Suprapubic skin (tissue), 4 donors: Measurements from ENCODE around the gene SMIM1. TPM values are rescaled to one million over a fixed set of nuclear protein-coding genes. Genes with fewer than 3 reads are reported as not detected.
A peak's percentile ranks its signal among the peaks of the same experiment; 100 is the strongest.

Source experiments
- DNase-seq, 2 donors: peaks; one replicate each; pipeline ENCODE4 v3.0.0-alpha.2; 2019; ENCODE audit warnings: low spot score in 2 of 2
- H3K27ac ChIP-seq: fragments of 200-600 bp; sonication (generic); one replicate; pipeline ENCODE4 v1.5.1; 2019
- H3K27me3 ChIP-seq: fragments of 200-600 bp; sonication (generic); one replicate; pipeline ENCODE4 v1.5.1; 2019
- H3K36me3 ChIP-seq: fragments of 200-600 bp; sonication (generic); one replicate; pipeline ENCODE4 v1.5.1; 2019
- H3K4me1 ChIP-seq: fragments of 200-600 bp; sonication (generic); one replicate; pipeline ENCODE4 v1.5.1; 2019
- H3K4me3 ChIP-seq: fragments of 200-600 bp; sonication (generic); one replicate; pipeline ENCODE4 v1.5.1; 2019; ENCODE audit warnings: mild to moderate bottlenecking
- H3K9me3 ChIP-seq: fragments of 200-600 bp; sonication (generic); one replicate; pipeline ENCODE4 v1.5.1; 2019
- CTCF ChIP-seq, 2 donors: fragments of 200-600 bp in 1 of 2; fragments of 450-650 bp in 1 of 2; sonication (generic) in 1 of 2; IDR thresholded peaks; one replicate each; pipeline ENCODE4 v1.5.1; 2016 to 2019; ENCODE audit warnings: antibody characterized with exemption in 2 of 2, mild to moderate bottlenecking in 1 of 2, moderate library complexity in 1 of 2
- EP300 ChIP-seq: sonication (generic); formaldehyde crosslinking; IDR thresholded peaks from one replicate; pipeline ENCODE4 v1.6.1; 2017; ENCODE audit warnings: antibody characterized with exemption
- POLR2A ChIP-seq, 2 donors: fragments of 450-650 bp; IDR thresholded peaks; one replicate each; pipeline ENCODE4 v1.6.1; 2017; ENCODE audit warnings: antibody characterized with exemption in 2 of 2, mild to moderate bottlenecking in 2 of 2, moderate library complexity in 2 of 2
- POLR2AphosphoS5 ChIP-seq, 3 donors: sonication (generic); formaldehyde crosslinking; IDR thresholded peaks; one replicate each; pipeline ENCODE4 v1.6.1; 2017; ENCODE audit warnings: antibody characterized with exemption in 3 of 3
- WGBS: methylation state at CpG from one replicate; pipeline ENCODE4 v1.1.5; 2018; 5-methylcytosine and 5-hydroxymethylcytosine counted together
- total RNA-seq, 4 donors: library from RNA; depleted of rRNA; stranded (reverse); fragments of >200 nt; gene quantifications; one replicate each; pipeline ENCODE4 v1.1.0, GENCODE V29; 2016

Gene SMIM1
- total RNA-seq, 4 donors from 2014 or later = 3.2 to 8.4 (median 3.4) TPM; not detected in 1

- DNase-seq = peak in 1 of 2 donors; percentile 56
- no peak for TF ChIP-seq POLR2A (IDR thresholded peaks at IDR 0.05)
- 83% methylated on average over 10 of the region's 20 CpGs for WGBS
- H3K27ac ChIP-seq = no peak overlapping the region
- no peak overlapping the region for H3K4me3 ChIP-seq
- H3K36me3 ChIP-seq = no peaks in the 10 kb centered on the region
- no peaks in the 10 kb centered on the region for H3K4me1 ChIP-seq
- no peaks in the 10 kb centered on the region for H3K9me3 ChIP-seq
- H3K27me3 ChIP-seq = peaks cover 33% of the 10 kb centered on the region
Observed at GRCh38 chr1:3753656-3754454, 18.7 kb upstream of the SMIM1 start.

- WGBS = 80% methylated on average over 21 of the region's 21 CpGs
- no peak for DNase-seq
- H3K27ac ChIP-seq = no peak overlapping the region
- H3K4me3 ChIP-seq = no peak overlapping the region
- peaks cover 46% of the 10 kb centered on the region for H3K27me3 ChIP-seq
- no peaks in the 10 kb centered on the region for H3K36me3 ChIP-seq
- H3K9me3 ChIP-seq = no peaks in the 10 kb centered on the region
- no peaks in the 10 kb centered on the region for H3K4me1 ChIP-seq
- TF ChIP-seq POLR2A (IDR thresholded peaks at IDR 0.05) (no peak), EP300 (no peak), CTCF (IDR thresholded peaks at IDR 0.05) (no peak), POLR2AphosphoS5 (IDR thresholded peaks at IDR 0.05) (no peak)
Observed at GRCh38 chr1:3756394-3756793, 16.2 kb upstream of the SMIM1 start.

- no peak for TF ChIP-seq EP300
- TF ChIP-seq POLR2AphosphoS5 (IDR thresholded peaks at IDR 0.05) = no peak
- Histone ChIP-seq H3K27me3 (peaks cover 50% of the 10 kb centered on the region), H3K27ac (no peak overlapping the region), H3K36me3 (no peaks in the 10 kb centered on the region), H3K4me1 (no peaks in the 10 kb centered on the region), H3K4me3 (no peak overlapping the region), H3K9me3 (no peaks in the 10 kb centered on the region)
- WGBS = 63% methylated on average over 6 of the region's 6 CpGs
- DNase-seq = no peak
Observed at GRCh38 chr1:3759164-3759563, 13.4 kb upstream of the SMIM1 start.

- no peaks in the 10 kb centered on the region for H3K9me3 ChIP-seq
- no peaks in the 10 kb centered on the region for H3K36me3 ChIP-seq
- WGBS = 47% methylated on average over 6 of the region's 6 CpGs
- no peak for DNase-seq
- no peak overlapping the region for H3K27ac ChIP-seq
- H3K4me1 ChIP-seq = no peaks in the 10 kb centered on the region
- no peak overlapping the region for H3K4me3 ChIP-seq
- TF ChIP-seq POLR2AphosphoS5 (IDR thresholded peaks at IDR 0.05) (no peak), CTCF (IDR thresholded peaks at IDR 0.05) (no peak), EP300 (no peak), POLR2A (IDR thresholded peaks at IDR 0.05) (no peak)
- peaks cover 44% of the 10 kb centered on the region for H3K27me3 ChIP-seq
Observed at GRCh38 chr1:3759796-3760195, 12.8 kb upstream of the SMIM1 start.

GRCh38 chr1:3761296-3762010 lies 11.1 kb upstream of the SMIM1 start:
- Histone ChIP-seq H3K4me3 (no peak overlapping the region), H3K27me3 (peaks cover 47% of the 10 kb centered on the region), H3K36me3 (no peaks in the 10 kb centered on the region), H3K9me3 (no peaks in the 10 kb centered on the region), H3K4me1 (no peaks in the 10 kb centered on the region), H3K27ac (no peak overlapping the region)
- DNase-seq = peak; percentile 46 to 71
- no peak for TF ChIP-seq CTCF (IDR thresholded peaks at IDR 0.05)
- no peak for TF ChIP-seq POLR2A (IDR thresholded peaks at IDR 0.05)
- no peak for TF ChIP-seq EP300
- no peak for TF ChIP-seq POLR2AphosphoS5 (IDR thresholded peaks at IDR 0.05)
- WGBS = 86% methylated on average over 12 of the region's 17 CpGs

GRCh38 chr1:3762151-3762872 lies 10.2 kb upstream of the SMIM1 start:
- Histone ChIP-seq H3K27ac (no peak overlapping the region), H3K4me1 (no peaks in the 10 kb centered on the region), H3K4me3 (no peak overlapping the region), H3K36me3 (no peaks in the 10 kb centered on the region), H3K9me3 (no peaks in the 10 kb centered on the region), H3K27me3 (peaks cover 49% of the 10 kb centered on the region)
- DNase-seq = peak; percentile 46 to 72
- WGBS = 80% methylated on average over 2 of the region's 15 CpGs
- TF ChIP-seq EP300 (no peak), CTCF (IDR thresholded peaks at IDR 0.05) (no peak), POLR2AphosphoS5 (IDR thresholded peaks at IDR 0.05) (no peak), POLR2A (IDR thresholded peaks at IDR 0.05) (no peak)
